SJSA1 (cell line): ENCODE measurements around the gene COL6A2. TPM values are rescaled to one million over a fixed set of nuclear protein-coding genes. Genes with fewer than 3 reads are reported as not detected.
"Not testable (repeated sequence)": the region's sequence is repeated elsewhere in the genome, so short reads cannot be mapped to it uniquely, and the experiment has no call there.

Source experiments
- DNase-seq, 2 experiments: peaks; one replicate each; pipeline ENCODE4 v3.0.0-alpha.2; 2015 to 2020; ENCODE audit warnings: low spot score in 2 of 2, low read depth in 1 of 2
- H3K27ac ChIP-seq: fragments of 250-450 bp; sonication (Bioruptor Pico); 2 replicates; pipeline ENCODE4 v1.5.1; 2020; ENCODE audit warnings: mild to moderate bottlenecking, moderate library complexity
- H3K27me3 ChIP-seq: fragments of 250-450 bp; sonication (Bioruptor Pico); replicated peaks from 2 replicates; pipeline ENCODE4 v1.5.1; 2020; ENCODE audit warnings: mild to moderate bottlenecking, moderate library complexity
- H3K36me3 ChIP-seq: fragments of 250-450 bp; sonication (Bioruptor Pico); 2 replicates; pipeline ENCODE4 v1.5.1; 2020; ENCODE audit warnings: mild to moderate bottlenecking
- H3K4me1 ChIP-seq: fragments of 250-450 bp; sonication (Bioruptor Pico); replicated peaks from 2 replicates; pipeline ENCODE4 v1.6.1; 2021; ENCODE audit warnings: mild to moderate bottlenecking
- H3K4me3 ChIP-seq: fragments of 250-450 bp; sonication (Bioruptor Pico); 2 replicates; pipeline ENCODE4 v1.5.1; 2020; ENCODE audit warnings: mild to moderate bottlenecking
- H3K9me3 ChIP-seq: fragments of 250-450 bp; sonication (Bioruptor Pico); replicated peaks from 2 replicates; pipeline ENCODE4 v1.5.1; 2020; ENCODE audit warnings: mild to moderate bottlenecking
- total RNA-seq: library from RNA; depleted of rRNA; stranded (reverse); fragments of >200 nt; shearing (Covaris generic); gene quantifications from 2 replicates; pipeline ENCODE4 v1.2.3, GENCODE V29; 2014

The COL6A2 gene
- total RNA-seq, 1 experiment from 2014 or later: 333 TPM

- Histone ChIP-seq H3K27ac (peak overlapping the region; percentile 14; the same call in 1 of the 2 replicates), H3K9me3 (no peaks in the 10 kb centered on the region), H3K36me3 (no peaks in the 10 kb centered on the region), H3K27me3 (no peaks in the 10 kb centered on the region), H3K4me1 (peaks cover 22% of the 10 kb centered on the region), H3K4me3 (no peak overlapping the region)
- DNase-seq: peak; percentile 60 to 85
These were observed 18.4 kb upstream of the COL6A2 start for GRCh38 chr21:46079352-46080170.

GRCh38 chr21:46080171-46081021 lies 17.5 kb upstream of the COL6A2 start:
- Histone ChIP-seq H3K27ac (no peak overlapping the region), H3K9me3 (no peaks in the 10 kb centered on the region), H3K4me3 (no peak overlapping the region), H3K36me3 (no peaks in the 10 kb centered on the region), H3K4me1 (peaks cover 22% of the 10 kb centered on the region), H3K27me3 (no peaks in the 10 kb centered on the region)
- peak in 1 of 2 experiments; percentile 42 for DNase-seq

GRCh38 chr21:46081022-46081861 lies 16.7 kb upstream of the COL6A2 start:
- Histone ChIP-seq H3K4me3 (no peak overlapping the region), H3K9me3 (no peaks in the 10 kb centered on the region), H3K27ac (no peak overlapping the region), H3K36me3 (no peaks in the 10 kb centered on the region), H3K4me1 (peaks cover 22% of the 10 kb centered on the region), H3K27me3 (no peaks in the 10 kb centered on the region)
- DNase-seq: peak in 1 of 2 experiments; percentile 38

GRCh38 chr21:46081862-46082712 lies 15.8 kb upstream of the COL6A2 start:
- peaks cover 22% of the 10 kb centered on the region for H3K4me1 ChIP-seq
- H3K9me3 ChIP-seq: no peaks in the 10 kb centered on the region
- no peaks in the 10 kb centered on the region for H3K36me3 ChIP-seq
- H3K27me3 ChIP-seq: no peaks in the 10 kb centered on the region
- no peak overlapping the region for H3K4me3 ChIP-seq
- no peak for DNase-seq
- H3K27ac ChIP-seq: no peak overlapping the region

GRCh38 chr21:46082713-46082962 lies 15.3 kb upstream of the COL6A2 start:
- H3K36me3 ChIP-seq: no peaks in the 10 kb centered on the region
- no peak for DNase-seq
- H3K4me3 ChIP-seq: no peak overlapping the region
- 0 out of 2 replicates have a peak, but pooled peaks cover 2% of the 10 kb centered on the region for H3K9me3 ChIP-seq
- peaks cover 22% of the 10 kb centered on the region for H3K4me1 ChIP-seq
- H3K27ac ChIP-seq: no peak overlapping the region
- no peaks in the 10 kb centered on the region for H3K27me3 ChIP-seq

GRCh38 chr21:46082963-46083790 lies 14.7 kb upstream of the COL6A2 start:
- Histone ChIP-seq H3K27me3 (no peaks in the 10 kb centered on the region), H3K4me1 (peaks cover 22% of the 10 kb centered on the region), H3K27ac (no peak overlapping the region), H3K36me3 (no peaks in the 10 kb centered on the region), H3K9me3 (peaks cover 7% of the 10 kb centered on the region; the same call in 1 of the 2 replicates), H3K4me3 (no peak overlapping the region)
- DNase-seq: peak in 1 of 2 experiments; percentile 43

GRCh38 chr21:46083791-46084561 lies 13.9 kb upstream of the COL6A2 start:
- Histone ChIP-seq H3K4me3 (no peak overlapping the region), H3K9me3 (peaks cover 13% of the 10 kb centered on the region; the same call in 1 of the 2 replicates), H3K4me1 (peaks cover 17% of the 10 kb centered on the region), H3K36me3 (no peaks in the 10 kb centered on the region), H3K27me3 (no peaks in the 10 kb centered on the region), H3K27ac (no peak overlapping the region)
- peak in 1 of 2 experiments; percentile 36 for DNase-seq

GRCh38 chr21:46084709-46085108 lies 13.2 kb upstream of the COL6A2 start:
- no peak overlapping the region for H3K4me3 ChIP-seq
- peaks cover 9% of the 10 kb centered on the region for H3K4me1 ChIP-seq
- H3K9me3 ChIP-seq: peaks cover 13% of the 10 kb centered on the region; the same call in 1 of the 2 replicates
- DNase-seq: no peak
- no peaks in the 10 kb centered on the region for H3K27me3 ChIP-seq
- H3K27ac ChIP-seq: no peak overlapping the region
- no peaks in the 10 kb centered on the region for H3K36me3 ChIP-seq

GRCh38 chr21:46085259-46085658 lies 12.7 kb upstream of the COL6A2 start:
- not testable (repeated sequence) for H3K36me3 ChIP-seq, H3K4me1 ChIP-seq, H3K4me3 ChIP-seq, H3K27ac ChIP-seq, DNase-seq, H3K27me3 ChIP-seq
- peaks cover 16% of the 10 kb centered on the region; the same call in 1 of the 2 replicates for H3K9me3 ChIP-seq

- H3K4me1 ChIP-seq: peaks cover 14% of the 10 kb centered on the region
- no peaks in the 10 kb centered on the region for H3K27me3 ChIP-seq
- no peak overlapping the region for H3K27ac ChIP-seq
- peaks cover 16% of the 10 kb centered on the region; the same call in 1 of the 2 replicates for H3K9me3 ChIP-seq
- H3K36me3 ChIP-seq: no peaks in the 10 kb centered on the region
- DNase-seq: no peak
- H3K4me3 ChIP-seq: no peak overlapping the region
These were observed 10.3 kb upstream of the COL6A2 start for GRCh38 chr21:46087641-46088040.

GRCh38 chr21:46088189-46088588 lies 9.7 kb upstream of the COL6A2 start:
- H3K4me1 ChIP-seq: peaks cover 19% of the 10 kb centered on the region
- no peak overlapping the region for H3K4me3 ChIP-seq
- no peaks in the 10 kb centered on the region for H3K27me3 ChIP-seq
- no peak for DNase-seq
- no peak overlapping the region for H3K27ac ChIP-seq
- H3K36me3 ChIP-seq: no peaks in the 10 kb centered on the region
- peaks cover 16% of the 10 kb centered on the region; the same call in 1 of the 2 replicates for H3K9me3 ChIP-seq
